ENCODE measurements around the gene KRCC1.
"Not testable (repeated sequence)": the region's sequence is repeated elsewhere in the genome, so short reads cannot be mapped to it uniquely, and the experiment has no call there.

The KRCC1 gene

GRCh38 chr2:87994304-87994850 is 61.2 kb downstream of the KRCC1 start:
- DNase-seq = not testable (repeated sequence)

- not testable (repeated sequence) for DNase-seq
Measured at GRCh38 chr2:87992569-87992968, 63.0 kb downstream of the KRCC1 start.

GRCh38 chr2:87987473-87987872 is 68.1 kb downstream of the KRCC1 start:
- not testable (repeated sequence) for DNase-seq

GRCh38 chr2:87985902-87986301 is 69.7 kb downstream of the KRCC1 start:
- DNase-seq = not testable (repeated sequence)

GRCh38 chr2:87981182-87981581 is 74.4 kb downstream of the KRCC1 start:
- not testable (repeated sequence) for DNase-seq
